Lower lobe of right lung (tissue), 2 donors: ENCODE results near the gene PLEKHA6. TPM values are rescaled to one million over a fixed set of nuclear protein-coding genes. Genes with fewer than 3 reads are reported as not detected.

Source experiments
- ATAC-seq, 2 donors: fragments of 200-7000 bp; cut with Tn5 transposase; one replicate each; pipeline ENCODE4 v1.9.1; 2020 to 2022; ENCODE audit warnings: mild to moderate bottlenecking in 2 of 2, moderate library complexity in 2 of 2
- DNase-seq: peaks from one replicate; pipeline ENCODE4 v3.0.0-alpha.2; 2020
- H3K27ac ChIP-seq: fragments of 200-600 bp; one replicate; pipeline ENCODE4 v1.8.0; 2022
- H3K27me3 ChIP-seq: fragments of 200-600 bp; one replicate; pipeline ENCODE4 v1.8.0; 2022; ENCODE audit warnings: low read depth
- H3K36me3 ChIP-seq: fragments of 200-600 bp; one replicate; pipeline ENCODE4 v1.8.0; 2022; ENCODE audit warnings: mild to moderate bottlenecking
- H3K4me1 ChIP-seq: fragments of 200-600 bp; one replicate; pipeline ENCODE4 v1.8.0; 2022
- H3K4me3 ChIP-seq: fragments of 200-600 bp; one replicate; pipeline ENCODE4 v1.8.0; 2022; ENCODE audit warnings: mild to moderate bottlenecking
- H3K9me3 ChIP-seq: fragments of 200-600 bp; one replicate; pipeline ENCODE4 v1.8.0; 2022
- CTCF ChIP-seq: fragments of 200-600 bp; IDR thresholded peaks from one replicate; pipeline ENCODE4 v1.8.0; 2022; ENCODE audit warnings: antibody characterized with exemption, mild to moderate bottlenecking
- intact Hi-C: fragments of 100-400 bp; cut with DNase I; formaldehyde crosslinking; loops from one replicate; pipeline ENCODE4 v1.11.0; 2022
- total RNA-seq: library from RNA; stranded (reverse); fragmentation: NEBNext Ultra II Directional; extraction: Animal tissue kit (Norgen Biotek cat#: 25700); gene quantifications from one replicate; pipeline ENCODE4 v1.2.1, GENCODE V29; 2021
- donor health status: DM: no; HTN: yes; CAD: no; lungs with severe emphysema.

The PLEKHA6 gene
- total RNA-seq, 1 donor from 2014 or later = 7.6 TPM

GRCh38 chr1:204370176-204370575 is 10.4 kb upstream of the PLEKHA6 start:
- Histone ChIP-seq H3K36me3 (no peaks in the 10 kb centered on the region), H3K9me3 (no peaks in the 10 kb centered on the region), H3K27me3 (no peaks in the 10 kb centered on the region), H3K4me3 (no peak overlapping the region), H3K27ac (no peak overlapping the region), H3K4me1 (no peaks in the 10 kb centered on the region)
- intact Hi-C loops = no loop called here
- TF ChIP-seq CTCF = no peak
- ATAC-seq (no peak), DNase-seq (no peak)

DNA sequence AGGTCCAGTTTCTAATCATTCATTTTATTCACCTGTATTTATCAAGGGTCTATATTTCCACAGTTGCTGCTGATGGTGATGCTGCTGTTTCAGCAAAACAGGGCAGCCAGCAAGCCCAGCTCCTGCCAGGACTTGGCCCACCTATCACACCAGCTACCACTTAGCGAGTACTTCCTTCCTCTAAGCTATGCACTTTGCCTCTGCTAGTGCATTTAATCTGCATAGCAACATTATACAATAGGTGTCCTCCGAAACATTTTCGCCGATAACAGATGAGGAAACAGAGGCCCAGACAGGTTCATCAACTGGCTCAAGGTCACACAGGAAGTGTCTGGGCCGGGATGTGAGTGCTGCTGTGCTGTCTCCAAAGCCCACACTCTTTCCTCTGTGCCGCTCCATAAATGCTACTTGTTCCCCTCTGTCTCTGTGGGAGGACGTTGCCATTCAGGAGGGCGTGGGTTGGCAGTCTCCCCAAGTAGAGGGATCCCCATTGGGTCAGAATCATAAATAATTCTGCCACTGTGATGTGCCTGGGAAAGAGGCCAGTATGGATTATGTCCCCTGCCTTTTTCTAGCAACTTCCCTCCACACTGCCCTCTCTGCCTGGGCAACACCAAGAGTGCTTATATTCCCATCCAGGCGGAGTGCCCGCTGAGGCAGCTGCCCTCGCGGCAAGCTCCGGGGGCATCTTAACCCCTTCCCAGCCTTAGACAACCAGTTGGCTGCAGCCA is 9.4 kb upstream of the PLEKHA6 start:
- no peak overlapping the region for H3K4me3 ChIP-seq
- H3K27ac ChIP-seq = no peak overlapping the region
- H3K9me3 ChIP-seq = no peaks in the 10 kb centered on the region
- H3K36me3 ChIP-seq = no peaks in the 10 kb centered on the region
- no peak for ATAC-seq
- peaks cover under 1% of the 10 kb centered on the region for H3K4me1 ChIP-seq
- no peak for TF ChIP-seq CTCF
- intact Hi-C loops = loop anchor here (10.0 kb wide), 1 partner anchor 204 kb away; the partner anchor contains the start of gene REN
- H3K27me3 ChIP-seq = no peaks in the 10 kb centered on the region
- no peak for DNase-seq

GRCh38 chr1:204367956-204368355 is 8.2 kb upstream of the PLEKHA6 start:
- no peak overlapping the region for H3K4me3 ChIP-seq
- ATAC-seq = no peak
- peaks cover 11% of the 10 kb centered on the region for H3K4me1 ChIP-seq
- H3K27me3 ChIP-seq = no peaks in the 10 kb centered on the region
- intact Hi-C loops = loop anchor here (10.0 kb wide), 1 partner anchor 203 kb away; the partner anchor contains the start of gene REN
- no peak for DNase-seq
- H3K9me3 ChIP-seq = no peaks in the 10 kb centered on the region
- no peaks in the 10 kb centered on the region for H3K36me3 ChIP-seq
- no peak for TF ChIP-seq CTCF
- no peak overlapping the region for H3K27ac ChIP-seq

- ATAC-seq = no peak
- TF ChIP-seq CTCF = no peak
- H3K27me3 ChIP-seq = no peaks in the 10 kb centered on the region
- H3K36me3 ChIP-seq = no peaks in the 10 kb centered on the region
- DNase-seq = no peak
- intact Hi-C loops = loop anchor here (10.0 kb wide), 1 partner anchor 203 kb away; the partner anchor contains the start of gene REN
- H3K4me1 ChIP-seq = peaks cover 12% of the 10 kb centered on the region
- no peaks in the 10 kb centered on the region for H3K9me3 ChIP-seq
- H3K4me3 ChIP-seq = no peak overlapping the region
- no peak overlapping the region for H3K27ac ChIP-seq
Observed at GRCh38 chr1:204367193-204367858, 7.6 kb upstream of the PLEKHA6 start.

GRCh38 chr1:204366759-204367158 is 7.0 kb upstream of the PLEKHA6 start:
- intact Hi-C loops = loop anchor here (10.0 kb wide), 1 partner anchor 202 kb away; the partner anchor contains the start of gene REN
- Histone ChIP-seq H3K4me3 (no peak overlapping the region), H3K36me3 (no peaks in the 10 kb centered on the region), H3K4me1 (peaks cover 12% of the 10 kb centered on the region), H3K27ac (no peak overlapping the region), H3K27me3 (no peaks in the 10 kb centered on the region), H3K9me3 (no peaks in the 10 kb centered on the region)
- ATAC-seq = no peak
- DNase-seq = no peak
- no peak for TF ChIP-seq CTCF
